Fibroblast of peridontal ligament (primary cell): ENCODE data around the gene SNX33.
A peak's percentile ranks its signal among the peaks of the same experiment; 100 is the strongest.
"Not testable (repeated sequence)": the region's sequence is repeated elsewhere in the genome, so short reads cannot be mapped to it uniquely, and the experiment has no call there.

Source experiments
- DNase-seq: peaks from one replicate; pipeline ENCODE4 v3.0.0-alpha.2; 2010; ENCODE audit errors: extremely low read depth

The SNX33 gene

DNA sequence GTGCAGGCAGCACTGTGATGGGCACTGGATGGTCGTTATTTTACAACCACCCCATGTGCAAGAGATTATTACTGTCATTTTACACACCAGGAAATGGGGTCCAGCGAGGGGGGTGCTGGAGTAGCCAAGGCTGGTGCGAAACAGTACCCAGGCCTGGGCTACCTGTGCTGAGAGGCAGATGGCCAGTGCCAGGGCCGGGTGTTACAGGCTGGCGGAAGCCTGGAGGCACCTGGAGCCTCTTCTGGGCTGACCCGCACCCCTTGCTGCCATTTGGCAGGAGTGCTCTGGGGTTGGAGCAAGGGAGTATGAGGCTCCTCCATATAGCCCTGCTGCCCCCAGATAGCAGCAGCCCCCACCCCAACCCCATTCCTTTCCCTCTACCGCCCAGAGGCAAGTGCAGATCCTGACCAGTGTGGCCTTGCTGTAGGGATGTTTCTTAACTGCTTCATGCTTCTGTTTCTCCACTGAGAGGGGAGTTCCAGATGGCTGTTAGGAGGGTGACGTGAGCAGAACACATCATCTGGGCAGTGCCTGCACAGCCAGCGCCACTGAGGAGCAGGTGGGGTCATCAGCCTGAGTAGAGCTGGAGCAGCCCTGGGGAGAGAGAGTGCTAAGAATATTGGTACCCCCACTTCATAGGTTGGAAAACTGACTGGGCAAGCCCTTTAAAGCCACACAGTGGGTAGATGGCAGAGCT, 15.3 kb downstream of the SNX33 start:
- DNase-seq = no peak

- DNase-seq = no peak
Observed at GRCh38 chr15:75663931-75664421, 16.3 kb downstream of the SNX33 start.

DNA sequence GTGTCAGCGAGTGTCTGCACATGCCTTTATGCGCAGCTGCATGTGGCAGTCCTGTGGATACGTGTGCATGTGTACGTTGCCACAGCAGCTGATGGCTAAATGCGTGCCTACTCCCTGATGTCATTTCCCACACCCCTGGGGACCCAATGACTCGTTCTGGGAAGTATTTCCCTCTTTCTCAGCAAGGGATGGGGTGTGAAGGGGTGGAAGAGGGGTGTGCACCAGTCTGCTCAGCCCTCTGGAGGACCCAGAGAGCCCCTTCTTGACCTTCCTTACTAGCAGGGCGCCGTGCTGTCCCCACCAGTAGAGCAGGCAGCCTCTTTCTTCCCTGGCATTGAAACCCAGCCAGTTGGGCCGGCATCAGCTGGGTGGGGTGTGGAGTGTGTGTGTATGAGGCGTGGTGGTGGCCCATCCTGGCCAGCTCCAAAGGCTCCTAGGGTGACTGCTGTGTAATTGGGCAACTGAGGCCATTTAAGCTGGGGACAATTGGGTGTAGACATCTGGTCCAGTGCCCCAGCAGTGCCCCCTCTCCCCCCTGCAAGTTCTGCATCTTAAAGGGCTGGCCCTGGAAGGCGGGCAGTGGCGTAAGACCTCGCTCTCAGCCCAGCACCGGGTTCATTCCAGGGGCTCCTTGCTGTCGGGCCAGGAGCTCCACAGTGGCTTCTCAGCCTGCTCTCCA, 19.2 kb downstream of the SNX33 start:
- peak; percentile 99 for DNase-seq

- no peak for DNase-seq
Observed at GRCh38 chr15:75669191-75669878, 21.6 kb downstream of the SNX33 start.

- no peak for DNase-seq
Observed at GRCh38 chr15:75669879-75670212, 22.1 kb downstream of the SNX33 start.

DNA sequence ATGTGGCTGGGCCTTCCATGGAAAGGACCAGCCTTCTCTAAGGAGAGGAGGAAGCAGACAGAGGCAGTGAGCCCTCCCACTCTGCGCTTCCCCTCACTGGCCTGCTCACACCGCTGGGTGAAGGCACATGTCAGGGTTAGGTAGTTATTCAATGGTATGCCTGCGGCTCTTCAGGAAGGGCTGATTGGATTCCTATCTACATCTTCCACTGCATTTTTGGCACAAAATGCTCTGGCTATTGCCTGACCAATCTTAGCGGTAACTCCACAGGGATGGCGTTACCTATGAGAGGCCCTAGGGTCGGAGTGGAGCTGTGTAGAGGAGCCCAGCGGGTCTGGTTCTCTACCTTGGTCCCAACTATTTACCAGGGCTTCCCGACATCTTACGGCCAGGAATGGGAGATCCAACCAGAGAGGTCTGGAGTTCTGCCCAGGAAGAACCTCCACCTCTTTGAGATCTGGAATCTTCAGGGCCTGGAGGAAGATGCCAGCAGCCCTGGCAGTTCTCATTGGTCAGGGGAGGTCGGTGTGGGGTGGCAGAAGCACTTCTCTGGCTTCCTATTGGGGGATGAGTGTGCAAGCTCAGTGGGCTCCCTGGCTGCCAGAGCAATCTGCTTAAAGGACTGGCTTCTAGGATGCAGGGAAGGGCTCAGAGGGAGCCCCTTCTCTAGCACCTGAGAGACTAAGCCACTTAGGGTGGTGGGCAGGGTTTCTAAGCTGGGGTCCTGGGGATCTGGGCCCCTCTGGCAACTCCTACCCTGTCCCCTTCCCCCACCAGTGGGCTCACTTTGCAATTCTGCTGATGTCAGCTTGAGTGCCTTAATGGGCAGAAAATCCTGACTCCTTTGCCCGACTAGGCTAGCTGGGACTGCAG, 24.3 kb downstream of the SNX33 start:
- DNase-seq = peak; percentile 22

DNA sequence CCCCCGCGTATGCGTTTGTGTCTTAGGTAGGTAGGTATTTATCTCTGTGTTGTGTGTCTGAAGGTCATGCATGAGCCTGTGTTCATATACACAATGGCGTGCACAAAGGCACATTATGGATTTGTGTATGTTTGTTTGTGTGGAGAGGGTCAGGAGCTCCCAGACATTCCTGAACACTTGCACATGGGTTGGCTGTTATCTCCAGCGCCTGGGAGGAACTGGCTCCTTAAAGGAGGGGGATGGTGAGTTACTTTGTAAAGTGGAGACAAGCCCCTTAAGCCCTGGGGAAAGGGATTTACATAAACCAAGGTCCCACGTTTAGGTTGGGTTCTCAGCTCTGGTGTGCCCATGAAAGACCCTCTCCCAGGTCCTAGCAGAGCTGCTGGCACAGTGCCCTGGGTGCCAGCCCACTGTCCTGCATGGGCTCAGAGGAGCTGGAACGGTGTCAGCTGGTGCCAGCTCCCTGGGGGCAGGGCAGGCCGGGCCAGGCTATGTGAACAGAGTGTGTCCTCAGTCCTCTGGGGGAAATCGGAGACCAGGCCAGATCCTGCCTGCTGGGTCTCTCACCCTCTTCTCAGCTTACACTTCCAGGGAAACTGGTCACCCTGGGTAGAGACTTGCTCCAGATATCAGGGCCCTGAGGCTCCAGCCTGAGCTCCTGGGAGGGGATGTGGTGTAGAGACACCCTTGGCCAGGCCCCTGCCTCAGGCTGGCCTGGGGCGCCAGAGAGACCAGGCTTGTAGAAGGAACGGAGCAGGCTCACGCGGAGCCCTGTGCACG, 25.1 kb downstream of the SNX33 start:
- peak; percentile 64 for DNase-seq

GRCh38 chr15:75673426-75674235, 25.9 kb downstream of the SNX33 start:
- peak; percentile 69 for DNase-seq

DNA sequence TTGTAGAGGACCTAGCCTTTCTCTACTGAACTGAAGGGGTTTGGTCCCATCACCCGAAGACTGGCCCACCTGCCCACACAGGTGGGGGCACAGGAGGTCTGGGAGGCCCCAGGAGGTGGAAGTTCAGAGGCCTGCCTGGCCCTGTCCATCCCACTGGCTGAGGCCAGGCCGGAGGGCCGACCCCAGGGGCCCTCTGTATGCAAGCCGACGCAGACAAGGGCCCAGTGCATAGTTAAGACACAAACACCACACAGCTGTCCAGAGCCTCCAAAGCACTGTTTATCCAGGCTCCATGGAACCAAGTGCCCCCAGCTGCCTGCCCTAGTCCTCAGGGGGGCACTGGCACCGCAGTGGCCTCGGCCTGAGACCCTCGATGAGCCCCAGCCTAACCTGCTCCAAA, 26.7 kb downstream of the SNX33 start:
- DNase-seq = no peak

- no peak for DNase-seq
Observed at GRCh38 chr15:75675579-75676404, 28.1 kb downstream of the SNX33 start.

- no peak for DNase-seq
Observed at GRCh38 chr15:75676688-75677464, 29.2 kb downstream of the SNX33 start.

DNA sequence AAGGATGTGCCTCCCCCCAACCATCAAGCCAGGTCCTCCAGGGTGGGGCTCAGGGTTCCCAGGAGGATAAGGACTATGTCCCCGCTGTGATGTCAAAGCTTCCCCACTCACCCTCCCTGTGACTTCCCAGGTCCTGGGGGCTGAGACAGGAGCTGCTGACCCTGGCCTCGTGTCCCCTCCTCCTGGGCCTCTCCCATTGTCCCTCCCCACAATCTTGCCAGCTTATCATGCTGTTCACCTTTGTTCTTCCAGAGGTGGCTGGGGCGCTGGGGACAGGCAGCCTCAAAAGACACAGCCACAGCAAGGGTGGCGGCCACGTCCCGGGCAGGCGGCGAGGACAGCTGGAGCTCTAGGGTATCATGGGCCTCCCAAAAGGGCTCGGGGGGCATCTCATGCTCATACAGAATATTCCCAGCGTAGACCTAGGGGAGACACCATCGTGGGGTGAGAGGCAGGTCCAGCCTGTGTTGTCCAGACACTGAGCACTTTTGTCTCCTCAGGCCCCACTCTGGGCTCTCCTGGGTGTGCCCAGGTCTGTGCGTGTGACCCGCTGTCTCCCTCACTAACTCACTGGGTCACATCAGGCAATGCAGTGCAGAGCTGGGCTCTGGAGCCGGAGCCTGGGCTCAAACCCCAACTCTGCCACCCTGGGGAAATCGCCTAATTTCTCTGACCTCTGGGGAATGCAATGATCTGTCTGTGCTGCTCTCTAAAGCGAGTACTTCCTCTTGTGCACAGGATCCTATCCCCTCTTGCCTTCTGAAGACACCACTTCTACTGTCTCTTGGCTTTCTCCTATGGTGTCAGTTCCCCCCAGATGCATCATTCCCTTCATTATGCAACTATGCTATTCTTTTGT, 30.0 kb downstream of the SNX33 start:
- DNase-seq = no peak

- not testable (repeated sequence) for DNase-seq
Observed at GRCh38 chr15:75678324-75678690, 30.6 kb downstream of the SNX33 start.

DNA sequence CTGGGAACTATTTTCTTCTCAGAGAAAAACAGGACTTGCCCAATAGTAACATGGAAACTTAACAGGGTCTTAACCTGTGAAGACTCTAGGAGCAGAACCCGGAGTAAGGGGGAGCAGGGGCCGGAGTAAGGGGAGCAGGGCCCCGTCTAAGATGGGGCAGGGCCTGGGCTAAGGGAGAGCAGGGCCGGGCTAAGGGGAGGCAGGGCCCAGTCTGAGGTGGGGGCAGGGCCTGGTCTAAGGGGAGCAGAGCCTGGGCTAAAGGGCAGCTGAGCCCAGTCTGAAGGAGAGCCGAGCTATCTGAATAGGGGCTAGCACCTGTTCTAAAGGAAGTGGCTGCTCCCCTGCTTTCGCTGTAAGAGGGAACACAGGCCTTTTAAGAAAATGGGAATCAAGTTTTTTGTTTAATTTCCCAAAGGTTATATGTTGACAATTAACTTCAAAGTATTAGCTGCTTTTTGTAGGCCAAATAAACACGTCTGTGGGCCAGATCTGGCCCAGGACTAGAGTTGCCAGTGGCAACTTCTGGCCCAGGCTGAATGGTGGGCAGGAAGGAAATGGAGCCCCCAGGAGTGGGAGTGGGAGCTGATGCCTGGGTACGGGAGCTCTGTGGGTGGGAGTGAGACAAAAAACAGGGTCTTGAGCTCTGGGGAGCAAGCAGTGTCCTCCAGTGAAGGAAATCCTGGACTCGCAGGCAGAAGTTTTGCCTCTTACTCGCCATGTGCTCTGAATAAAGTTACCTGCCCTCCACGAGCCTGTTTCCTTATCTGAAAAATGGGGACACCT, 32.5 kb downstream of the SNX33 start:
- DNase-seq = no peak

DNA sequence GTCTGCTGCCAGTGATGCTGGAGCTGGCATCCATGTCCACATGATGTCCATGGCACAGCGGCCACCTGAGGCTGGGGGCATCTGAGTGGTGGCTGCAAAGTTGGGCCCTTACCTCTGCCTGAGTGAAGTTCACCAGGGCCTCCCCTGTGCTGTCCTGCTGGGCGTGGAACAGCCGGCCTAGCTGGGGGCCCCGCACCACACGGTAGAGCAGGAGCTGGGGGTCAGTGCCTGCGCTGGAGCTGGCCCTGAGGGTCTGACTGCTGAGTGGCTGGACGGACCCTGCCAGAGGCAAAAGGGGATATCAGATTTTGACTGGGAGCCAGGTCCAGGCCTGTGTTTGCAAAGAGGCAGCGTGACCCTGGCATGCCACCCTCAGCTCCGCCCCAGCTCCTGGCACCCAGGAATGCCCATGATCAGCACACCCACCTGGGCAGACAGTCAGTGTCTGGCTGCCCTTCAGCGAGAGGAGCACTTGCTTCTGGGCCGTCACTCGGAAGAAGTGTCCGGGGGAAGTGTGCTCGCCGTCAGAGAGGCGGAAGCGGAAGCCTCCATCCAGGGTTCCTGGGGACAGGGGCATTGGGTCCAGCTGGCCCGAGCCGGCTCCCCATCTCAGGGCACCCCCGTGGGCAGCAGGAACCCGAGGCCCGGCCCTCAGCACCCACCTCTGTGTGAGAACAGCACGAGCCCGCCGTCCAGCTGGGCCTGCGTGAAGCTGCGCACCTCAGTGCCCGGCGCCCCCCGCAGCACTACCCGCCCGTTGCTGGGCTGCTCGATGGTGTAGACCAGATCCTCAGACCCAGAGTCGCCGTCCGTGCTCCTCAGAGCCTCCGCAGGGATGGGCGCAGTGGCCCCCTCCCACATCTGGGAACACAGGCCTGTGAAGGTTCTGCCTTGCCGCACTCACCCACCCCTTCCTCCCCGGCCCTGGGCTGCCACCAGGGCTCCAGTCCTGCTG, 34.7 kb downstream of the SNX33 start:
- DNase-seq = no peak
